ENCODE measurements around the gene NLGN3. TPM values are rescaled to one million over a fixed set of nuclear protein-coding genes. Genes with fewer than 3 reads are reported as not detected.

The NLGN3 gene
- total RNA-seq, 1 experiment from 2014 or later = 0.28 TPM

DNA sequence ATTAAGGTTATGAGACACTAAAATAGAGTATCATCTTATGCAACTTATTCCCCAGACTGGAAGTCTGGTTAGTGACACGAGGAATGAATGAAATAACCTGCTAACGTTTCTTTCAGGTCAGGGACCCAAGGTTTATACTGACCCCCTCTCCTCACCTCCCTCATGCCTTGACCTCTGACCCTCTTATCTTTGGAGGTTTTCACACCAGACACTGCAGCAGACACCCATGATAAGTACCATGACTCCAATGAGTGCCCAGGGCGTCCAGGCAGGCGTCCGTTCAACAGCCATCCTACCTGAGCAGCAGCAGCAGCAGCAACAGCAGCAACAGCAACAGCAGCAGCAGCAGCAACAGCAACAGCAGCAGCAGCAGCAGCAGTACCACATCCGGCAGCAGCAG is 4.2 kb upstream of the NLGN3 start:
- H3K27me3 ChIP-seq (ENCODE audit: control insufficient read depth, insufficient read depth, low read length) = no peaks in the 10 kb centered on the region
- ATAC-seq (no peak), DNase-seq (ENCODE audit: low read depth, low spot score) (no peak)
- no peak overlapping the region for H3K4me3 ChIP-seq (ENCODE audit: low read depth in 2 of 2, low read length in 2 of 2)
- no peaks in the 10 kb centered on the region for H3K4me1 ChIP-seq (ENCODE audit: control insufficient read depth, insufficient read depth, low read length)
- TF ChIP-seq, protein P1, sequence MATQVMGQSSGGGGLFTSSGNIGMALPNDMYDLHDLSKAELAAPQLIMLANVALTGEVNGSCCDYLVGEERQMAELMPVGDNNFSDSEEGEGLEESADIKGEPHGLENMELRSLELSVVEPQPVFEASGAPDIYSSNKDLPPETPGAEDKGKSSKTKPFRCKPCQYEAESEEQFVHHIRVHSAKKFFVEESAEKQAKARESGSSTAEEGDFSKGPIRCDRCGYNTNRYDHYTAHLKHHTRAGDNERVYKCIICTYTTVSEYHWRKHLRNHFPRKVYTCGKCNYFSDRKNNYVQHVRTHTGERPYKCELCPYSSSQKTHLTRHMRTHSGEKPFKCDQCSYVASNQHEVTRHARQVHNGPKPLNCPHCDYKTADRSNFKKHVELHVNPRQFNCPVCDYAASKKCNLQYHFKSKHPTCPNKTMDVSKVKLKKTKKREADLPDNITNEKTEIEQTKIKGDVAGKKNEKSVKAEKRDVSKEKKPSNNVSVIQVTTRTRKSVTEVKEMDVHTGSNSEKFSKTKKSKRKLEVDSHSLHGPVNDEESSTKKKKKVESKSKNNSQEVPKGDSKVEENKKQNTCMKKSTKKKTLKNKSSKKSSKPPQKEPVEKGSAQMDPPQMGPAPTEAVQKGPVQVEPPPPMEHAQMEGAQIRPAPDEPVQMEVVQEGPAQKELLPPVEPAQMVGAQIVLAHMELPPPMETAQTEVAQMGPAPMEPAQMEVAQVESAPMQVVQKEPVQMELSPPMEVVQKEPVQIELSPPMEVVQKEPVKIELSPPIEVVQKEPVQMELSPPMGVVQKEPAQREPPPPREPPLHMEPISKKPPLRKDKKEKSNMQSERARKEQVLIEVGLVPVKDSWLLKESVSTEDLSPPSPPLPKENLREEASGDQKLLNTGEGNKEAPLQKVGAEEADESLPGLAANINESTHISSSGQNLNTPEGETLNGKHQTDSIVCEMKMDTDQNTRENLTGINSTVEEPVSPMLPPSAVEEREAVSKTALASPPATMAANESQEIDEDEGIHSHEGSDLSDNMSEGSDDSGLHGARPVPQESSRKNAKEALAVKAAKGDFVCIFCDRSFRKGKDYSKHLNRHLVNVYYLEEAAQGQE (IDR thresholded peaks at IDR 0.05; ENCODE audit: insufficient read depth in 1 of 2, low read depth in 2 of 2, low read length in 1 of 2) = no peak
- no peak for TF ChIP-seq TCF7L2 (IDR thresholded peaks at IDR 0.05; ENCODE audit: low read depth, low read length)
- TF ChIP-seq, protein P2, sequence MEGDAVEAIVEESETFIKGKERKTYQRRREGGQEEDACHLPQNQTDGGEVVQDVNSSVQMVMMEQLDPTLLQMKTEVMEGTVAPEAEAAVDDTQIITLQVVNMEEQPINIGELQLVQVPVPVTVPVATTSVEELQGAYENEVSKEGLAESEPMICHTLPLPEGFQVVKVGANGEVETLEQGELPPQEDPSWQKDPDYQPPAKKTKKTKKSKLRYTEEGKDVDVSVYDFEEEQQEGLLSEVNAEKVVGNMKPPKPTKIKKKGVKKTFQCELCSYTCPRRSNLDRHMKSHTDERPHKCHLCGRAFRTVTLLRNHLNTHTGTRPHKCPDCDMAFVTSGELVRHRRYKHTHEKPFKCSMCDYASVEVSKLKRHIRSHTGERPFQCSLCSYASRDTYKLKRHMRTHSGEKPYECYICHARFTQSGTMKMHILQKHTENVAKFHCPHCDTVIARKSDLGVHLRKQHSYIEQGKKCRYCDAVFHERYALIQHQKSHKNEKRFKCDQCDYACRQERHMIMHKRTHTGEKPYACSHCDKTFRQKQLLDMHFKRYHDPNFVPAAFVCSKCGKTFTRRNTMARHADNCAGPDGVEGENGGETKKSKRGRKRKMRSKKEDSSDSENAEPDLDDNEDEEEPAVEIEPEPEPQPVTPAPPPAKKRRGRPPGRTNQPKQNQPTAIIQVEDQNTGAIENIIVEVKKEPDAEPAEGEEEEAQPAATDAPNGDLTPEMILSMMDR (IDR thresholded peaks at IDR 0.05) = no peak
- TF ChIP-seq POLR2AphosphoS5 (IDR thresholded peaks at IDR 0.05; ENCODE audit: low read depth, low read length) = no peak
- no peak for TF ChIP-seq SIN3A (IDR thresholded peaks at IDR 0.05; ENCODE audit: borderline replicate concordance, insufficient read depth, low read depth, low read length)
- ChIA-PET CTCF (no interaction called here), POLR2A (no interaction called here)
- in situ Hi-C loops (cut with HindIII; ENCODE audit: low pct_unique_long_range_greater_than_20kb, low sequenced_read_pairs) (no loop called here), intact Hi-C loops (cut with micrococcal nuclease; ENCODE audit: unreplicated experiment) (no loop called here)
- no TSS peak for BruUV-seq (replicated peaks)
- no peak overlapping the region for H3K27ac ChIP-seq (ENCODE audit: low read length)
- H3K36me3 ChIP-seq (ENCODE audit: control insufficient read depth, insufficient read depth, low read length) = peaks cover 2% of the 10 kb centered on the region; the same call in 1 of the 2 replicates
- H3K9me3 ChIP-seq (ENCODE audit: control insufficient read depth, insufficient read depth, low read depth, low read length) = no peaks in the 10 kb centered on the region

DNA sequence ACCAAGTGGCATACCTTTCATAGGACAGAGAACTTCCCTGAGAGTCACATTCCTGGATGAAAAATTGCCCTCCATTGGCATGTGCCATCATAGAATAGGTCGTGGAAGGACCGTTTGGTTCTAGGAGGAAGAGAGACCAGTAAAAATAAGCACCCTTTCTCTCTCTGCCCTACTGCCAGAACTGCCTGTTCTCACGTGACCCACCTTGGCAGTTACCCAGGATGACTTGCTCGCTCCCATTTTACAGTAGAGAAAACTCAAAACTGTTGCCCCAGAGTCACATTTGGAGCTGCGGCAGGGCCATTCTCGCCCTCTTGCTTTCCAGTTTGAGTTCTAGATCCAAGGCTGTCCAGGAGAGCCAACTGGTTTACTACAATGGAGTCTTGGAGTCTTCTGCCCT is 1.1 kb upstream of the NLGN3 start:
- Histone ChIP-seq H3K36me3 (ENCODE audit: control insufficient read depth, insufficient read depth, low read length) (peaks cover 2% of the 10 kb centered on the region; the same call in 1 of the 2 replicates), H3K9me3 (ENCODE audit: control insufficient read depth, insufficient read depth, low read depth, low read length) (no peaks in the 10 kb centered on the region), H3K4me3 (ENCODE audit: low read depth in 2 of 2, low read length in 2 of 2) (no peak overlapping the region), H3K4me1 (ENCODE audit: control insufficient read depth, insufficient read depth, low read length) (no peaks in the 10 kb centered on the region), H3K27me3 (ENCODE audit: control insufficient read depth, insufficient read depth, low read length) (no peaks in the 10 kb centered on the region), H3K27ac (ENCODE audit: low read length) (no peak overlapping the region)
- POLR2A ChIA-PET = no interaction called here
- ATAC-seq (no peak), DNase-seq (ENCODE audit: low read depth, low spot score) (no peak)
- no TSS peak for BruUV-seq (replicated peaks)
- intact Hi-C loops (cut with micrococcal nuclease; ENCODE audit: unreplicated experiment) = no loop called here
- CTCF ChIA-PET = no interaction called here
- no peak for TF ChIP-seq POLR2AphosphoS5 (IDR thresholded peaks at IDR 0.05; ENCODE audit: low read depth, low read length)
- TF ChIP-seq TCF7L2 (IDR thresholded peaks at IDR 0.05; ENCODE audit: low read depth, low read length) = no peak
- TF ChIP-seq, protein P2 (IDR thresholded peaks at IDR 0.05) = no peak
- no peak for TF ChIP-seq SIN3A (IDR thresholded peaks at IDR 0.05; ENCODE audit: borderline replicate concordance, insufficient read depth, low read depth, low read length)
- TF ChIP-seq, protein P1 (IDR thresholded peaks at IDR 0.05; ENCODE audit: insufficient read depth in 1 of 2, low read depth in 2 of 2, low read length in 1 of 2) = no peak
- in situ Hi-C loops (cut with HindIII; ENCODE audit: low pct_unique_long_range_greater_than_20kb, low sequenced_read_pairs) = no loop called here

All from Panc1 (cell line).